ACC112 (cell line): ENCODE results near the gene KREMEN1.

Source experiments
- H2AFZ ChIP-seq: fragments of 200-600 bp; sonication (generic); one replicate; pipeline ENCODE4 v1.6.0; 2017; ENCODE audit warnings: antibody characterized with exemption, low read length; ENCODE audit not compliant: unreplicated experiment
- H3K27ac ChIP-seq: fragments of 200-600 bp; sonication (generic); 2 replicates; pipeline ENCODE4 v1.5.1; 2014; ENCODE audit warnings: low read depth, mild to moderate bottlenecking, antibody characterized with exemption, low read length, moderate library complexity
- H3K27me3 ChIP-seq: fragments of 200-600 bp; sonication (generic); 2 replicates; pipeline ENCODE4 v1.6.1; 2014; ENCODE audit warnings: mild to moderate bottlenecking, antibody characterized with exemption, low read length, moderate library complexity, mixed read lengths; ENCODE audit not compliant: insufficient read depth
- H3K36me3 ChIP-seq: fragments of 200-600 bp; sonication (generic); 2 replicates; pipeline ENCODE4 v1.6.1; 2016; ENCODE audit warnings: mild to moderate bottlenecking, antibody characterized with exemption, low read length, moderate library complexity, mixed read lengths; ENCODE audit not compliant: insufficient read depth
- H3K4me1 ChIP-seq: fragments of 200-600 bp; sonication (generic); one replicate; pipeline ENCODE4 v1.6.1; 2016; ENCODE audit warnings: low read length, mixed read lengths; ENCODE audit not compliant: insufficient read depth, unreplicated experiment, control insufficient read depth
- H3K4me3 ChIP-seq: fragments of 200-600 bp; sonication (generic); 2 replicates; pipeline ENCODE4 v1.5.1; 2014; ENCODE audit warnings: mild to moderate bottlenecking, low read depth, low read length
- H3K79me2 ChIP-seq: fragments of 200-600 bp; sonication (generic); one replicate; pipeline ENCODE4 v1.6.0; 2016; ENCODE audit warnings: low read length; ENCODE audit not compliant: control insufficient read depth, unreplicated experiment, insufficient read depth

KREMEN1 gene

GRCh38 chr22:29211066-29211465 is 138.2 kb downstream of the KREMEN1 start:
- no peak overlapping the region for H3K4me3 ChIP-seq
- H3K27ac ChIP-seq: no peak overlapping the region
- no peaks in the 10 kb centered on the region for H3K4me1 ChIP-seq
- H3K27me3 ChIP-seq: peaks cover 11% of the 10 kb centered on the region
- no peak overlapping the region for H2AFZ ChIP-seq
- H3K36me3 ChIP-seq: no peaks in the 10 kb centered on the region
- H3K79me2 ChIP-seq: no peaks in the 10 kb centered on the region

- Histone ChIP-seq H3K4me3 (no peak overlapping the region), H2AFZ (no peak overlapping the region), H3K79me2 (no peaks in the 10 kb centered on the region), H3K27ac (no peak overlapping the region), H3K36me3 (no peaks in the 10 kb centered on the region), H3K27me3 (peaks cover 7% of the 10 kb centered on the region), H3K4me1 (no peaks in the 10 kb centered on the region)
Measured at GRCh38 chr22:29211466-29211865, 138.6 kb downstream of the KREMEN1 start.

GRCh38 chr22:29212743-29213142 is 139.9 kb downstream of the KREMEN1 start:
- H3K27ac ChIP-seq: no peak overlapping the region
- no peaks in the 10 kb centered on the region for H3K36me3 ChIP-seq
- no peaks in the 10 kb centered on the region for H3K27me3 ChIP-seq
- H3K4me3 ChIP-seq: no peak overlapping the region
- no peak overlapping the region for H2AFZ ChIP-seq
- no peaks in the 10 kb centered on the region for H3K79me2 ChIP-seq
- H3K4me1 ChIP-seq: no peaks in the 10 kb centered on the region

GRCh38 chr22:29213493-29213892 is 140.7 kb downstream of the KREMEN1 start:
- Histone ChIP-seq H3K36me3 (no peaks in the 10 kb centered on the region), H2AFZ (no peak overlapping the region), H3K79me2 (no peaks in the 10 kb centered on the region), H3K27me3 (no peaks in the 10 kb centered on the region), H3K4me3 (no peak overlapping the region), H3K27ac (no peak overlapping the region), H3K4me1 (no peaks in the 10 kb centered on the region)

- Histone ChIP-seq H3K36me3 (no peaks in the 10 kb centered on the region), H3K4me3 (no peak overlapping the region), H3K4me1 (no peaks in the 10 kb centered on the region), H2AFZ (no peak overlapping the region), H3K79me2 (no peaks in the 10 kb centered on the region), H3K27me3 (no peaks in the 10 kb centered on the region), H3K27ac (no peak overlapping the region)
Measured at GRCh38 chr22:29214232-29214631, 141.4 kb downstream of the KREMEN1 start.

- Histone ChIP-seq H3K36me3 (no peaks in the 10 kb centered on the region), H3K4me1 (no peaks in the 10 kb centered on the region), H3K27me3 (no peaks in the 10 kb centered on the region), H3K27ac (no peak overlapping the region), H2AFZ (no peak overlapping the region), H3K4me3 (no peak overlapping the region), H3K79me2 (no peaks in the 10 kb centered on the region)
Measured at GRCh38 chr22:29215012-29215860, 142.4 kb downstream of the KREMEN1 start.

- H2AFZ ChIP-seq: no peak overlapping the region
- H3K79me2 ChIP-seq: no peaks in the 10 kb centered on the region
- no peaks in the 10 kb centered on the region for H3K4me1 ChIP-seq
- H3K4me3 ChIP-seq: no peak overlapping the region
- H3K36me3 ChIP-seq: no peaks in the 10 kb centered on the region
- no peaks in the 10 kb centered on the region for H3K27me3 ChIP-seq
- no peak overlapping the region for H3K27ac ChIP-seq
Measured at GRCh38 chr22:29216011-29216872, 143.4 kb downstream of the KREMEN1 start.

GRCh38 chr22:29216873-29217666 is 144.2 kb downstream of the KREMEN1 start:
- H3K4me3 ChIP-seq: no peak overlapping the region
- H3K4me1 ChIP-seq: no peaks in the 10 kb centered on the region
- H2AFZ ChIP-seq: no peak overlapping the region
- no peaks in the 10 kb centered on the region for H3K79me2 ChIP-seq
- H3K27me3 ChIP-seq: no peaks in the 10 kb centered on the region
- H3K27ac ChIP-seq: no peak overlapping the region
- no peaks in the 10 kb centered on the region for H3K36me3 ChIP-seq
